ENCODE data around the gene VAV2. TPM values are rescaled to one million over a fixed set of nuclear protein-coding genes. Genes with fewer than 3 reads are reported as not detected.

VAV2 gene
- total RNA-seq, 1 experiment from 2014 or later, result 3.5 TPM

DNA sequence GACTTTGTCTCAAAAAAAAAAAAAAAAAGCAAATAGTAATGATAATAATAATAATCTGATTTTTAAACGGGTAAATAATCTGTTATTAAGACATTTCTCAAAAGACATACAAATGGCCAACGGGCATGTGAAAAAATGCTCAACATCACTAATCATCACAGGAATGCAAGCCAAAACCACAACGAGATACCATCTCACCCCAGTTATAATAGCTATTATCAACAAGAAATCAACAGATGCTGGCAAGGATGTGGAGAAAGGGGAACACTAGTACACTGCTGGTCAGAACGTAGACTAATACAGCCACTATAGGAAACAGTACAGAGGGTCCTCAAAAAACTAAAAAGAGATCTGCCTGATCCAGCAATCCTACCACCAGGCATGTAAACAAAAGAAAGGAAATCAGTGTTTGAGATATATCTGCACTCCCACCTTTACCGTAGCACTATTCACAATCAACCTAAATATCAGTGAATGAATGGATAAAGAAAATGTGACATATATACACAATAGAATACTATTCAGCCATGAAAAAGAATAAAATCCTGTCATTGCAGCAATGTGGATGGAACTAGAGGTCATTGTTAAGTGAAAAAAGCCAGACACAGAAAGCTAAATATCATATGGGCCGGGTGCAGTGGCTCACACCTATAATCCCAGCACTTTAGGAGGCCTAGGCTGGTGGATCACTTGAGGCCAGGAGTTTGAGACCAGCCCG, 24.9 kb downstream of the VAV2 start:
- no peaks in the 10 kb centered on the region for H3K9me2 ChIP-seq (replicated peaks; ENCODE audit: insufficient read depth, low read length)
- no peaks in the 10 kb centered on the region for H3K36me3 ChIP-seq (ENCODE audit: insufficient read depth, low read length)
- H3K4me3 ChIP-seq (ENCODE audit: low read length), result no peak overlapping the region
- no peak for DNase-seq
- peaks cover 4% of the 10 kb centered on the region; the same call in 1 of the 2 replicates for H3K9me3 ChIP-seq (ENCODE audit: low read length)
- H3K4me1 ChIP-seq (ENCODE audit: low read length), result peaks cover 19% of the 10 kb centered on the region
- H2AFZ ChIP-seq (ENCODE audit: low read length), result no peak overlapping the region
- no peaks in the 10 kb centered on the region for H3K27me3 ChIP-seq (ENCODE audit: low read length)
- no peak overlapping the region for H3K4me2 ChIP-seq (ENCODE audit: low read depth, low read length, poor library complexity, severe bottlenecking)
- no peaks in the 10 kb centered on the region for H3K79me2 ChIP-seq (ENCODE audit: low read length)
- H3K27ac ChIP-seq (ENCODE audit: low read length), result no peak overlapping the region
- H3K9ac ChIP-seq (ENCODE audit: low read length), result no peak overlapping the region
- peaks cover 36% of the 10 kb centered on the region; the same call in 1 of the 2 replicates for H4K20me1 ChIP-seq (ENCODE audit: insufficient read depth, low read depth, low read length)

DNA sequence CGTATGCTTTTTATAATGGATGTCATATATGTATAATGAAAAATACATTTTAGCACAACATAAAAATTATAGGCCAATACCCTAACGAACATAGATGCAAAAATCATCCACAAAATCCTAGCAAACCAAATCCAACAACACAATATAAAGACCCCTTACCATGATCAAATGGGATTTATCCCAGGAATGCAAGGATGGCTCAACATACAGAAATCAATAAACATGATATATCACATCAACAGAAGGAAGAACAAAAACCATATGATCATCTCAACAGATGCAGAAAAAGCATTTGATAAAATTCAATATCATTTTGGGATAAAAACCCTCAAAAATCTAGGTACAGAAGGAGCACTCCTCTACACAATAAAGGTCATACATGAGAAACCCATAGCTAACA, 27.7 kb downstream of the VAV2 start:
- no peak overlapping the region for H3K4me3 ChIP-seq (ENCODE audit: low read length)
- H3K27ac ChIP-seq (ENCODE audit: low read length), result no peak overlapping the region
- no peak overlapping the region for H2AFZ ChIP-seq (ENCODE audit: low read length)
- H3K9me3 ChIP-seq (ENCODE audit: low read length), result peaks cover 4% of the 10 kb centered on the region; the same call in 1 of the 2 replicates
- no peak for DNase-seq
- no peaks in the 10 kb centered on the region for H3K9me2 ChIP-seq (replicated peaks; ENCODE audit: insufficient read depth, low read length)
- H3K36me3 ChIP-seq (ENCODE audit: insufficient read depth, low read length), result no peaks in the 10 kb centered on the region
- H3K79me2 ChIP-seq (ENCODE audit: low read length), result no peaks in the 10 kb centered on the region
- H3K4me1 ChIP-seq (ENCODE audit: low read length), result peaks cover 47% of the 10 kb centered on the region
- H3K9ac ChIP-seq (ENCODE audit: low read length), result no peak overlapping the region
- no peak overlapping the region for H3K4me2 ChIP-seq (ENCODE audit: low read depth, low read length, poor library complexity, severe bottlenecking)
- no peaks in the 10 kb centered on the region for H3K27me3 ChIP-seq (ENCODE audit: low read length)
- H4K20me1 ChIP-seq (ENCODE audit: insufficient read depth, low read depth, low read length), result peaks cover 11% of the 10 kb centered on the region; the same call in 1 of the 2 replicates

- H3K4me2 ChIP-seq (ENCODE audit: low read depth, low read length, poor library complexity, severe bottlenecking), result no peak overlapping the region
- H4K20me1 ChIP-seq (ENCODE audit: insufficient read depth, low read depth, low read length), result no peaks in the 10 kb centered on the region; the same call in 1 of the 2 replicates
- H3K9me2 ChIP-seq (replicated peaks; ENCODE audit: insufficient read depth, low read length), result no peaks in the 10 kb centered on the region
- no peak overlapping the region for H3K9ac ChIP-seq (ENCODE audit: low read length)
- no peak overlapping the region for H3K27ac ChIP-seq (ENCODE audit: low read length)
- no peak for DNase-seq
- peaks cover 4% of the 10 kb centered on the region; the same call in 1 of the 2 replicates for H3K9me3 ChIP-seq (ENCODE audit: low read length)
- no peaks in the 10 kb centered on the region for H3K36me3 ChIP-seq (ENCODE audit: insufficient read depth, low read length)
- no peaks in the 10 kb centered on the region for H3K79me2 ChIP-seq (ENCODE audit: low read length)
- H3K4me3 ChIP-seq (ENCODE audit: low read length), result no peak overlapping the region
- H2AFZ ChIP-seq (ENCODE audit: low read length), result no peak overlapping the region
- no peaks in the 10 kb centered on the region for H3K27me3 ChIP-seq (ENCODE audit: low read length)
- H3K4me1 ChIP-seq (ENCODE audit: low read length), result peaks cover 48% of the 10 kb centered on the region
Measured at GRCh38 chr9:133963166-133963565, 29.0 kb downstream of the VAV2 start.

- no peaks in the 10 kb centered on the region for H3K36me3 ChIP-seq (ENCODE audit: insufficient read depth, low read length)
- no peak overlapping the region for H2AFZ ChIP-seq (ENCODE audit: low read length)
- H3K79me2 ChIP-seq (ENCODE audit: low read length), result no peaks in the 10 kb centered on the region
- peak overlapping the region; percentile 68 for H3K9ac ChIP-seq (ENCODE audit: low read length)
- no peaks in the 10 kb centered on the region; the same call in 1 of the 2 replicates for H4K20me1 ChIP-seq (ENCODE audit: insufficient read depth, low read depth, low read length)
- no peaks in the 10 kb centered on the region for H3K9me2 ChIP-seq (replicated peaks; ENCODE audit: insufficient read depth, low read length)
- peaks cover 49% of the 10 kb centered on the region for H3K4me1 ChIP-seq (ENCODE audit: low read length)
- peak overlapping the region; percentile 73 for H3K4me2 ChIP-seq (ENCODE audit: low read depth, low read length, poor library complexity, severe bottlenecking)
- peaks cover 4% of the 10 kb centered on the region; the same call in 1 of the 2 replicates for H3K9me3 ChIP-seq (ENCODE audit: low read length)
- no peak for DNase-seq
- peak overlapping the region; percentile 55; the same call in 1 of the 2 replicates for H3K4me3 ChIP-seq (ENCODE audit: low read length)
- H3K27ac ChIP-seq (ENCODE audit: low read length), result peak overlapping the region; percentile 81
- H3K27me3 ChIP-seq (ENCODE audit: low read length), result no peaks in the 10 kb centered on the region
Measured at GRCh38 chr9:133962341-133962740, 29.8 kb downstream of the VAV2 start.

- Histone ChIP-seq H3K79me2 (ENCODE audit: low read length) (no peaks in the 10 kb centered on the region), H4K20me1 (ENCODE audit: insufficient read depth, low read depth, low read length) (no peaks in the 10 kb centered on the region; the same call in 1 of the 2 replicates), H2AFZ (ENCODE audit: low read length) (no peak overlapping the region), H3K4me3 (ENCODE audit: low read length) (peak overlapping the region; percentile 55; the same call in 1 of the 2 replicates), H3K36me3 (ENCODE audit: insufficient read depth, low read length) (no peaks in the 10 kb centered on the region), H3K9ac (ENCODE audit: low read length) (peak overlapping the region; percentile 68), H3K27ac (ENCODE audit: low read length) (peak overlapping the region; percentile 81), H3K27me3 (ENCODE audit: low read length) (no peaks in the 10 kb centered on the region), H3K4me1 (ENCODE audit: low read length) (peaks cover 57% of the 10 kb centered on the region), H3K4me2 (ENCODE audit: low read depth, low read length, poor library complexity, severe bottlenecking) (peak overlapping the region; percentile 73), H3K9me2 (replicated peaks; ENCODE audit: insufficient read depth, low read length) (no peaks in the 10 kb centered on the region), H3K9me3 (ENCODE audit: low read length) (peaks cover 4% of the 10 kb centered on the region; the same call in 1 of the 2 replicates)
- peak; percentile 83 for DNase-seq
Measured at GRCh38 chr9:133961226-133962165, 30.6 kb downstream of the VAV2 start.

- no peak for DNase-seq
- Histone ChIP-seq H3K79me2 (ENCODE audit: low read length) (no peaks in the 10 kb centered on the region), H3K9ac (ENCODE audit: low read length) (peak overlapping the region; percentile 68), H3K9me2 (replicated peaks; ENCODE audit: insufficient read depth, low read length) (no peaks in the 10 kb centered on the region), H3K27ac (ENCODE audit: low read length) (peak overlapping the region; percentile 89), H3K4me3 (ENCODE audit: low read length) (peak overlapping the region; percentile 55; the same call in 1 of the 2 replicates), H3K9me3 (ENCODE audit: low read length) (peaks cover 4% of the 10 kb centered on the region; the same call in 1 of the 2 replicates), H4K20me1 (ENCODE audit: insufficient read depth, low read depth, low read length) (no peaks in the 10 kb centered on the region; the same call in 1 of the 2 replicates), H3K36me3 (ENCODE audit: insufficient read depth, low read length) (no peaks in the 10 kb centered on the region), H3K4me1 (ENCODE audit: low read length) (peaks cover 66% of the 10 kb centered on the region), H3K27me3 (ENCODE audit: low read length) (no peaks in the 10 kb centered on the region), H3K4me2 (ENCODE audit: low read depth, low read length, poor library complexity, severe bottlenecking) (peak overlapping the region; percentile 73), H2AFZ (ENCODE audit: low read length) (no peak overlapping the region)
Measured at GRCh38 chr9:133960568-133961129, 31.5 kb downstream of the VAV2 start.

DNA sequence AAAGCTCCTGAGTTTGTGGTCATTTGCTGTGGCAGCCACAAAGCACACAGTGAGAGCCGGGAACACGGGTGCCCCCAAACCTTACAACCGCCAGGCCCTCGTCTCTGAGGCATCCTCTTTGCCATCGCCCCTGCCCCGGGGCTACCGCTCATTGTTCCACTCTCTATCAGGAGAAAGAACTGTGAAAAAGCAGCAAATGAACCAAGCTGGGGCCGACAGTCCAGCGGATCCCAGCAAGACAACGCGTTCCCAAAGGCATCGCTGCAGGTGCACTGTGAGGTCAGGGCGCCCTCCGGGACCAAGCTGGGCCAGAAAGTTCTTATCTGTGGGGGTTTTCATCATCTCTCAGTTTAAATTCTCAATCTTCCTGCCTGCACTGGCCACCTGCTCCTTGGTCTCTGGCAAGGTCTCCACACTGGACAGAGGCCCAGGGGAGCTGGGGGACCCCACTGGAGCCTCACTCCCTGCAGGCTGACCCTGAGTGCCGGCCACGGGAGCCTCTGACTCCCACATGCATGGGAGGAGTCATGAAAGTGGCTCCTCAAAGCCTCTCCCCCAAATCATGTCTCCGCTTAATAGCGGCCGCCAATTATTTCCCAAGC, 32.1 kb downstream of the VAV2 start:
- Histone ChIP-seq H3K9ac (ENCODE audit: low read length) (peak overlapping the region; percentile 67), H3K79me2 (ENCODE audit: low read length) (no peaks in the 10 kb centered on the region), H4K20me1 (ENCODE audit: insufficient read depth, low read depth, low read length) (no peaks in the 10 kb centered on the region; the same call in 1 of the 2 replicates), H3K4me1 (ENCODE audit: low read length) (peaks cover 68% of the 10 kb centered on the region), H3K36me3 (ENCODE audit: insufficient read depth, low read length) (no peaks in the 10 kb centered on the region), H3K4me3 (ENCODE audit: low read length) (peak overlapping the region; percentile 55; the same call in 1 of the 2 replicates), H3K9me2 (replicated peaks; ENCODE audit: insufficient read depth, low read length) (no peaks in the 10 kb centered on the region), H3K27me3 (ENCODE audit: low read length) (no peaks in the 10 kb centered on the region; the same call in 1 of the 2 replicates), H3K9me3 (ENCODE audit: low read length) (peaks cover 4% of the 10 kb centered on the region; the same call in 1 of the 2 replicates), H3K27ac (ENCODE audit: low read length) (peak overlapping the region; percentile 89), H3K4me2 (ENCODE audit: low read depth, low read length, poor library complexity, severe bottlenecking) (peak overlapping the region; percentile 73), H2AFZ (ENCODE audit: low read length) (no peak overlapping the region)
- no peak for DNase-seq

Data from Karpas-422 (cell line).